HEK293T (cell line): ENCODE measurements around the gene XPNPEP2.

ENCODE experiments used
- ARNT ChIP-seq: fragments of 450-650 bp; IDR thresholded peaks from 2 replicates; pipeline ENCODE4 v1.6.1; 2017; ENCODE audit warnings: mild to moderate bottlenecking
- BHLHE40 ChIP-seq: fragments of 450-650 bp; IDR thresholded peaks from 2 replicates; pipeline ENCODE4 v1.6.1; 2016; ENCODE audit warnings: mild to moderate bottlenecking, moderate library complexity, borderline replicate concordance
- FOXK2 ChIP-seq: fragments of 450-650 bp; IDR thresholded peaks from 2 replicates; pipeline ENCODE4 v1.6.1; 2016; ENCODE audit warnings: mild to moderate bottlenecking
- FOXM1 ChIP-seq: fragments of 450-650 bp; IDR thresholded peaks from 2 replicates; pipeline ENCODE4 v1.6.1; 2017; ENCODE audit warnings: mild to moderate bottlenecking, borderline replicate concordance
- HDGF ChIP-seq: fragments of 450-650 bp; IDR thresholded peaks from 2 replicates; pipeline ENCODE4 v1.6.1; 2017; ENCODE audit warnings: antibody characterized with exemption, borderline replicate concordance
- NFRKB ChIP-seq: fragments of 450-650 bp; IDR thresholded peaks from 2 replicates; pipeline ENCODE4 v1.6.1; 2016; ENCODE audit warnings: mild to moderate bottlenecking, moderate library complexity
- SUZ12 ChIP-seq: fragments of 450-650 bp; IDR thresholded peaks from 2 replicates; pipeline ENCODE4 v1.6.1; 2016; ENCODE audit warnings: mild to moderate bottlenecking
- TARDBP ChIP-seq: fragments of 450-650 bp; IDR thresholded peaks from 2 replicates; pipeline ENCODE4 v1.6.1; 2016
- TF ChIP-seq, protein P1 (sequence below): fragments of 450-650 bp; IDR thresholded peaks from 2 replicates; pipeline ENCODE4 v1.6.1; 2016

- TF ChIP-seq FOXK2 = no peak
- TF ChIP-seq TARDBP = no peak
- no peak for TF ChIP-seq FOXM1
- TF ChIP-seq, protein P1, sequence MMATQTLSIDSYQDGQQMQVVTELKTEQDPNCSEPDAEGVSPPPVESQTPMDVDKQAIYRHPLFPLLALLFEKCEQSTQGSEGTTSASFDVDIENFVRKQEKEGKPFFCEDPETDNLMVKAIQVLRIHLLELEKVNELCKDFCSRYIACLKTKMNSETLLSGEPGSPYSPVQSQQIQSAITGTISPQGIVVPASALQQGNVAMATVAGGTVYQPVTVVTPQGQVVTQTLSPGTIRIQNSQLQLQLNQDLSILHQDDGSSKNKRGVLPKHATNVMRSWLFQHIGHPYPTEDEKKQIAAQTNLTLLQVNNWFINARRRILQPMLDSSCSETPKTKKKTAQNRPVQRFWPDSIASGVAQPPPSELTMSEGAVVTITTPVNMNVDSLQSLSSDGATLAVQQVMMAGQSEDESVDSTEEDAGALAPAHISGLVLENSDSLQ = no peak
- no peak for TF ChIP-seq BHLHE40
- no peak for TF ChIP-seq SUZ12
- no peak for TF ChIP-seq ARNT
- TF ChIP-seq NFRKB = no peak
- no peak for TF ChIP-seq HDGF
Measured at GRCh38 chrX:129793604-129794191, 54.9 kb downstream of the XPNPEP2 start.
